ENCODE data around the gene RNU4-1. TPM values are rescaled to one million over a fixed set of nuclear protein-coding genes. Genes with fewer than 3 reads are reported as not detected.

RNU4-1 gene
- total and polyA plus RNA-seq, 2 experiments from 2014 or later, result 6.0 TPM; not detected in 1

GRCh38 chr12:120342175-120343038 is 49.4 kb upstream of the RNU4-1 start:
- Histone ChIP-seq H3K4me2 (peak overlapping the region; percentile 43; the same call in 1 of the 2 replicates), H4K20me1 (replicated peaks; ENCODE audit: insufficient read depth) (no peaks in the 10 kb centered on the region), H3K27ac (ENCODE audit: low read depth) (0 out of 2 replicates have a peak overlapping the region, but pooled peaks have one; percentile 63), H3K4me1 (ENCODE audit: insufficient read depth) (no peaks in the 10 kb centered on the region), H2AFZ (no peak overlapping the region; the same call in 1 of the 2 replicates), H3F3A (replicated peaks; ENCODE audit: low read depth) (no peaks in the 10 kb centered on the region), H3K79me2 (replicated peaks; ENCODE audit: insufficient read depth) (no peaks in the 10 kb centered on the region), H3K4me3 (peak overlapping the region; percentile 30; the same call in 1 of the 2 replicates), H3K27me3 (ENCODE audit: insufficient read depth) (no peaks in the 10 kb centered on the region), H3K36me3 (ENCODE audit: insufficient read depth) (no peaks in the 10 kb centered on the region), H3K9me2 (ENCODE audit: insufficient read depth) (no peaks in the 10 kb centered on the region)
- TF ChIP-seq, protein P1, sequence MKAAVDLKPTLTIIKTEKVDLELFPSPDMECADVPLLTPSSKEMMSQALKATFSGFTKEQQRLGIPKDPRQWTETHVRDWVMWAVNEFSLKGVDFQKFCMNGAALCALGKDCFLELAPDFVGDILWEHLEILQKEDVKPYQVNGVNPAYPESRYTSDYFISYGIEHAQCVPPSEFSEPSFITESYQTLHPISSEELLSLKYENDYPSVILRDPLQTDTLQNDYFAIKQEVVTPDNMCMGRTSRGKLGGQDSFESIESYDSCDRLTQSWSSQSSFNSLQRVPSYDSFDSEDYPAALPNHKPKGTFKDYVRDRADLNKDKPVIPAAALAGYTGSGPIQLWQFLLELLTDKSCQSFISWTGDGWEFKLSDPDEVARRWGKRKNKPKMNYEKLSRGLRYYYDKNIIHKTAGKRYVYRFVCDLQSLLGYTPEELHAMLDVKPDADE (IDR thresholded peaks at IDR 0.05), result no peak
- no peak for TF ChIP-seq POLR2AphosphoS5 (IDR thresholded peaks at IDR 0.05; ENCODE audit: low read depth)
- no peak for TF ChIP-seq EZH2phosphoT487 (IDR thresholded peaks at IDR 0.05; ENCODE audit: unreplicated experiment)
- no peak for TF ChIP-seq EZH2 (IDR thresholded peaks at IDR 0.05; ENCODE audit: low read depth, unreplicated experiment)
- DNase-seq (ENCODE audit: low spot score), result peak; percentile 54
- Mint-ChIP-seq H3K27me3 (ENCODE audit: insufficient read depth, low read depth, poor library complexity) (peaks cover 32% of the 10 kb centered on the region), H3K9me3 (peaks cover 20% of the 10 kb centered on the region), H3K4me3 (no peak overlapping the region), H3K27ac (no peak overlapping the region), H3K36me3 (ENCODE audit: low read depth) (peaks cover 45% of the 10 kb centered on the region), H3K4me1 (peaks cover 4% of the 10 kb centered on the region; the same call in 1 of the 3 replicates)
- ATAC-seq, result peak; percentile 75

- H3K4me3 Mint-ChIP-seq, result no peak overlapping the region
These were observed 46.2 kb upstream of the RNU4-1 start for GRCh38 chr12:120339256-120339655.

More at GRCh38 chr12:120339256-120339655, 46.2 kb upstream of the RNU4-1 start:
- no peak overlapping the region for H3K27ac Mint-ChIP-seq
- Histone ChIP-seq H3K79me2 (replicated peaks; ENCODE audit: insufficient read depth) (no peaks in the 10 kb centered on the region), H3K27ac (ENCODE audit: low read depth) (no peak overlapping the region), H3K4me1 (ENCODE audit: insufficient read depth) (no peaks in the 10 kb centered on the region), H3K36me3 (ENCODE audit: insufficient read depth) (no peaks in the 10 kb centered on the region), H3K4me2 (no peak overlapping the region), H3K27me3 (ENCODE audit: insufficient read depth) (no peaks in the 10 kb centered on the region), H3K9me2 (ENCODE audit: insufficient read depth) (no peaks in the 10 kb centered on the region), H3K4me3 (no peak overlapping the region), H3F3A (replicated peaks; ENCODE audit: low read depth) (no peaks in the 10 kb centered on the region), H2AFZ (no peak overlapping the region), H4K20me1 (replicated peaks; ENCODE audit: insufficient read depth) (no peaks in the 10 kb centered on the region)
- H3K9me3 Mint-ChIP-seq, result peaks cover 39% of the 10 kb centered on the region
- peaks cover 4% of the 10 kb centered on the region; the same call in 1 of the 3 replicates for H3K4me1 Mint-ChIP-seq
- ATAC-seq (no peak), DNase-seq (ENCODE audit: low spot score) (no peak)
- TF ChIP-seq CREB1 (CRISPR knock-in tag; IDR thresholded peaks at IDR 0.05; ENCODE audit: low read depth) (no peak), POLR2AphosphoS5 (IDR thresholded peaks at IDR 0.05; ENCODE audit: low read depth) (no peak)
- TF ChIP-seq, protein P2, sequence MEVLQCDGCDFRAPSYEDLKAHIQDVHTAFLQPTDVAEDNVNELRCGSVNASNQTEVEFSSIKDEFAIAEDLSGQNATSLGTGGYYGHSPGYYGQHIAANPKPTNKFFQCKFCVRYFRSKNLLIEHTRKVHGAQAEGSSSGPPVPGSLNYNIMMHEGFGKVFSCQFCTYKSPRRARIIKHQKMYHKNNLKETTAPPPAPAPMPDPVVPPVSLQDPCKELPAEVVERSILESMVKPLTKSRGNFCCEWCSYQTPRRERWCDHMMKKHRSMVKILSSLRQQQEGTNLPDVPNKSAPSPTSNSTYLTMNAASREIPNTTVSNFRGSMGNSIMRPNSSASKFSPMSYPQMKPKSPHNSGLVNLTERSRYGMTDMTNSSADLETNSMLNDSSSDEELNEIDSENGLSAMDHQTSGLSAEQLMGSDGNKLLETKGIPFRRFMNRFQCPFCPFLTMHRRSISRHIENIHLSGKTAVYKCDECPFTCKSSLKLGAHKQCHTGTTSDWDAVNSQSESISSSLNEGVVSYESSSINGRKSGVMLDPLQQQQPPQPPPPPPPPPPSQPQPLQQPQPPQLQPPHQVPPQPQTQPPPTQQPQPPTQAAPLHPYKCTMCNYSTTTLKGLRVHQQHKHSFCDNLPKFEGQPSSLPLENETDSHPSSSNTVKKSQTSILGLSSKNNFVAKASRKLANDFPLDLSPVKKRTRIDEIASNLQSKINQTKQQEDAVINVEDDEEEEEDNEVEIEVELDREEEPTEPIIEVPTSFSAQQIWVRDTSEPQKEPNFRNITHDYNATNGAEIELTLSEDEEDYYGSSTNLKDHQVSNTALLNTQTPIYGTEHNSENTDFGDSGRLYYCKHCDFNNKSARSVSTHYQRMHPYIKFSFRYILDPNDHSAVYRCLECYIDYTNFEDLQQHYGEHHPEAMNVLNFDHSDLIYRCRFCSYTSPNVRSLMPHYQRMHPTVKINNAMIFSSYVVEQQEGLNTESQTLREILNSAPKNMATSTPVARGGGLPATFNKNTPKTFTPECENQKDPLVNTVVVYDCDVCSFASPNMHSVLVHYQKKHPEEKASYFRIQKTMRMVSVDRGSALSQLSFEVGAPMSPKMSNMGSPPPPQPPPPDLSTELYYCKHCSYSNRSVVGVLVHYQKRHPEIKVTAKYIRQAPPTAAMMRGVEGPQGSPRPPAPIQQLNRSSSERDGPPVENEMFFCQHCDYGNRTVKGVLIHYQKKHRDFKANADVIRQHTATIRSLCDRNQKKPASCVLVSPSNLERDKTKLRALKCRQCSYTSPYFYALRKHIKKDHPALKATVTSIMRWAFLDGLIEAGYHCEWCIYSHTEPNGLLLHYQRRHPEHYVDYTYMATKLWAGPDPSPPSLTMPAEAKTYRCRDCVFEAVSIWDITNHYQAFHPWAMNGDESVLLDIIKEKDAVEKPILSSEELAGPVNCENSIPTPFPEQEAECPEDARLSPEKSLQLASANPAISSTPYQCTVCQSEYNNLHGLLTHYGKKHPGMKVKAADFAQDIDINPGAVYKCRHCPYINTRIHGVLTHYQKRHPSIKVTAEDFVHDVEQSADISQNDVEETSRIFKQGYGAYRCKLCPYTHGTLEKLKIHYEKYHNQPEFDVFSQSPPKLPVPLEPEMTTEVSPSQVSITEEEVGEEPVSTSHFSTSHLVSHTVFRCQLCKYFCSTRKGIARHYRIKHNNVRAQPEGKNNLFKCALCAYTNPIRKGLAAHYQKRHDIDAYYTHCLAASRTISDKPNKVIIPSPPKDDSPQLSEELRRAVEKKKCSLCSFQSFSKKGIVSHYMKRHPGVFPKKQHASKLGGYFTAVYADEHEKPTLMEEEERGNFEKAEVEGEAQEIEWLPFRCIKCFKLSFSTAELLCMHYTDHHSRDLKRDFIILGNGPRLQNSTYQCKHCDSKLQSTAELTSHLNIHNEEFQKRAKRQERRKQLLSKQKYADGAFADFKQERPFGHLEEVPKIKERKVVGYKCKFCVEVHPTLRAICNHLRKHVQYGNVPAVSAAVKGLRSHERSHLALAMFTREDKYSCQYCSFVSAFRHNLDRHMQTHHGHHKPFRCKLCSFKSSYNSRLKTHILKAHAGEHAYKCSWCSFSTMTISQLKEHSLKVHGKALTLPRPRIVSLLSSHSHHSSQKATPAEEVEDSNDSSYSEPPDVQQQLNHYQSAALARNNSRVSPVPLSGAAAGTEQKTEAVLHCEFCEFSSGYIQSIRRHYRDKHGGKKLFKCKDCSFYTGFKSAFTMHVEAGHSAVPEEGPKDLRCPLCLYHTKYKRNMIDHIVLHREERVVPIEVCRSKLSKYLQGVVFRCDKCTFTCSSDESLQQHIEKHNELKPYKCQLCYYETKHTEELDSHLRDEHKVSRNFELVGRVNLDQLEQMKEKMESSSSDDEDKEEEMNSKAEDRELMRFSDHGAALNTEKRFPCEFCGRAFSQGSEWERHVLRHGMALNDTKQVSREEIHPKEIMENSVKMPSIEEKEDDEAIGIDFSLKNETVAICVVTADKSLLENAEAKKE (CRISPR knock-in tag; IDR thresholded peaks at IDR 0.05), result no peak
- H3K27me3 Mint-ChIP-seq (ENCODE audit: insufficient read depth, low read depth, poor library complexity), result peaks cover 28% of the 10 kb centered on the region
- peaks cover 36% of the 10 kb centered on the region for H3K36me3 Mint-ChIP-seq (ENCODE audit: low read depth)

Measured in GM23338 (cell line).